HG02852 (cell line): Measurements from ENCODE around the gene STK33.

ENCODE experiments used
- ATAC-seq: cut with Tn5 transposase; IDR thresholded peaks from one replicate; pipeline ENCODE4 v1.9.1; 2021; ENCODE audit warnings: mild to moderate bottlenecking, moderate library complexity; ENCODE audit not compliant: unreplicated experiment

Gene STK33

GRCh38 chr11:8359521-8359920 lies 234.5 kb downstream of the STK33 start:
- ATAC-seq = no peak

GRCh38 chr11:8357891-8358566 lies 236.0 kb downstream of the STK33 start:
- ATAC-seq = no peak

GRCh38 chr11:8357505-8357888 lies 236.5 kb downstream of the STK33 start:
- ATAC-seq = no peak

GRCh38 chr11:8356721-8357504 lies 237.1 kb downstream of the STK33 start:
- no peak for ATAC-seq

GRCh38 chr11:8356216-8356615 lies 237.8 kb downstream of the STK33 start:
- ATAC-seq = no peak

- no peak for ATAC-seq
Measured at GRCh38 chr11:8355416-8355742, 238.6 kb downstream of the STK33 start.

GRCh38 chr11:8354622-8355415 lies 239.2 kb downstream of the STK33 start:
- no peak for ATAC-seq

- no peak for ATAC-seq
Measured at GRCh38 chr11:8352876-8353505, 241.0 kb downstream of the STK33 start.

GRCh38 chr11:8352103-8352875 lies 241.7 kb downstream of the STK33 start:
- ATAC-seq = no peak

GRCh38 chr11:8351223-8351622 lies 242.8 kb downstream of the STK33 start:
- ATAC-seq = no peak

- ATAC-seq = no peak
Measured at GRCh38 chr11:8347978-8348377, 246.1 kb downstream of the STK33 start.

- no peak for ATAC-seq
Measured at GRCh38 chr11:8346157-8346755, 247.8 kb downstream of the STK33 start.

- no peak for ATAC-seq
Measured at GRCh38 chr11:8345179-8345578, 248.8 kb downstream of the STK33 start.

GRCh38 chr11:8344346-8344745 lies 249.7 kb downstream of the STK33 start:
- no peak for ATAC-seq

GRCh38 chr11:8342821-8343681 lies 251.0 kb downstream of the STK33 start:
- peak; percentile 81 for ATAC-seq

GRCh38 chr11:8341996-8342395 lies 252.0 kb downstream of the STK33 start:
- ATAC-seq = no peak
